KBM-7 (cell line): ENCODE data around the gene ZCCHC14.
"Not testable (repeated sequence)": the region's sequence is repeated elsewhere in the genome, so short reads cannot be mapped to it uniquely, and the experiment has no call there.

Experiments
- DNase-seq: peaks from one replicate; pipeline ENCODE4 v3.0.0-alpha.2; 2015
- in situ Hi-C: fragments of 300-500 bp; cut with MboI; formaldehyde crosslinking; loops from 2 replicates; pipeline ENCODE4 v1.14.3; 2020; ENCODE audit warnings: low sequenced_read_pairs, low pct_unique_long_range_greater_than_20kb, mixed read lengths

The ZCCHC14 gene

GRCh38 chr16:87379312-87379752, 113.5 kb downstream of the ZCCHC14 start:
- in situ Hi-C loops, DNase-seq: not testable (repeated sequence)

- in situ Hi-C loops: no loop called here
- no peak for DNase-seq
These were observed 116.2 kb downstream of the ZCCHC14 start for GRCh38 chr16:87376660-87377059.

- in situ Hi-C loops: no loop called here
- no peak for DNase-seq
These were observed 117.2 kb downstream of the ZCCHC14 start for GRCh38 chr16:87375426-87376135.

- no peak for DNase-seq
- in situ Hi-C loops: no loop called here
These were observed 118.5 kb downstream of the ZCCHC14 start for GRCh38 chr16:87374313-87374712.

- no peak for DNase-seq
- in situ Hi-C loops: no loop called here
These were observed 120.5 kb downstream of the ZCCHC14 start for GRCh38 chr16:87372305-87372704.

- DNase-seq: no peak
- in situ Hi-C loops: no loop called here
These were observed 121.5 kb downstream of the ZCCHC14 start for GRCh38 chr16:87371261-87371866.

- in situ Hi-C loops: no loop called here
- no peak for DNase-seq
These were observed 122.8 kb downstream of the ZCCHC14 start for GRCh38 chr16:87369796-87370719.

GRCh38 chr16:87369117-87369765, 123.6 kb downstream of the ZCCHC14 start:
- in situ Hi-C loops: no loop called here
- DNase-seq: no peak

- in situ Hi-C loops: no loop called here
- peak; percentile 88 for DNase-seq
These were observed 124.6 kb downstream of the ZCCHC14 start for GRCh38 chr16:87368029-87368770.

- no peak for DNase-seq
- in situ Hi-C loops: no loop called here
These were observed 125.3 kb downstream of the ZCCHC14 start for GRCh38 chr16:87367529-87367928.

- in situ Hi-C loops: no loop called here
- no peak for DNase-seq
These were observed 125.9 kb downstream of the ZCCHC14 start for GRCh38 chr16:87366930-87367329.

- no peak for DNase-seq
- in situ Hi-C loops: no loop called here
These were observed 126.5 kb downstream of the ZCCHC14 start for GRCh38 chr16:87366288-87366687.

- in situ Hi-C loops: no loop called here
- no peak for DNase-seq
These were observed 127.7 kb downstream of the ZCCHC14 start for GRCh38 chr16:87365021-87365713.

- no peak for DNase-seq
- in situ Hi-C loops: no loop called here
These were observed 128.9 kb downstream of the ZCCHC14 start for GRCh38 chr16:87363771-87364455.

GRCh38 chr16:87362828-87363559, 129.8 kb downstream of the ZCCHC14 start:
- DNase-seq, in situ Hi-C loops: not testable (repeated sequence)

- DNase-seq: no peak
- in situ Hi-C loops: no loop called here
These were observed 130.8 kb downstream of the ZCCHC14 start for GRCh38 chr16:87361916-87362619.
